BJ (cell line): ENCODE measurements around the gene CATSPERD. TPM values are rescaled to one million over a fixed set of nuclear protein-coding genes. Genes with fewer than 3 reads are reported as not detected.

Source experiments
- CTCF ChIA-PET: fragments of 350-600 bp; formaldehyde crosslinking; extraction: SDS; loops from one replicate; lab custom pipeline; 2021; ENCODE audit warnings: antibody characterized with exemption, inconsistent platforms; lab: Yijun Ruan, JAX
- POLR2A ChIA-PET: fragments of 300-600 bp; sonication (Branson Sonifier 250); formaldehyde crosslinking; extraction: SDS; loops from one replicate; lab custom pipeline; 2021; ENCODE audit warnings: antibody characterized with exemption; lab: Charles Lee
- DNase-seq: peaks from one replicate; pipeline ENCODE4 v3.0.0-alpha.2; 2011; ENCODE audit warnings: low read depth
- H3K27me3 ChIP-seq: 2 replicates; pipeline ENCODE4 v1.6.0; 2011; ENCODE audit warnings: low read length; ENCODE audit not compliant: control insufficient read depth, insufficient read depth
- H3K36me3 ChIP-seq: 2 replicates; pipeline ENCODE4 v1.5.1; 2011; ENCODE audit warnings: low read length; ENCODE audit not compliant: control insufficient read depth, insufficient read depth
- H3K4me3 ChIP-seq: 2 replicates; pipeline ENCODE4 v1.5.1; 2011; ENCODE audit warnings: low read depth, mild to moderate bottlenecking, control low read depth, low read length
- CTCF ChIP-seq: IDR thresholded peaks from 2 replicates; pipeline ENCODE4 v1.5.1; 2011; ENCODE audit warnings: low read depth, mild to moderate bottlenecking, control low read depth, inconsistent platforms, low read length, moderate library complexity; ENCODE audit not compliant: insufficient read depth
- polyA plus RNA-seq: library from polyadenylated mRNA; depleted of rRNA; stranded (reverse); fragments of >200 nt; gene quantifications from 2 replicates; pipeline ENCODE4 v1.2.3, GENCODE V29; 2011

CATSPERD gene
- polyA plus RNA-seq, 1 experiment, result not detected

GRCh38 chr19:5789886-5790558 is 69.6 kb downstream of the CATSPERD start:
- ChIA-PET POLR2A (interaction anchor here (0.6 kb wide), 1 partner anchor 70 kb away, joined by 4 read pairs; the partner anchor contains the start of genes CATSPERD and LONP1), CTCF (interaction anchor here (1.0 to 8.1 kb wide), 3 partner anchors 14 to 70 kb away, joined by 3 to 57 read pairs (median 3); partner anchors contain the start of genes LONP1 and NRTN)
- no peak for DNase-seq
- TF ChIP-seq CTCF, result no peak
- no peaks in the 10 kb centered on the region for H3K27me3 ChIP-seq
- H3K4me3 ChIP-seq, result peak overlapping the region; percentile 71
- H3K36me3 ChIP-seq, result peaks cover 32% of the 10 kb centered on the region

DNA sequence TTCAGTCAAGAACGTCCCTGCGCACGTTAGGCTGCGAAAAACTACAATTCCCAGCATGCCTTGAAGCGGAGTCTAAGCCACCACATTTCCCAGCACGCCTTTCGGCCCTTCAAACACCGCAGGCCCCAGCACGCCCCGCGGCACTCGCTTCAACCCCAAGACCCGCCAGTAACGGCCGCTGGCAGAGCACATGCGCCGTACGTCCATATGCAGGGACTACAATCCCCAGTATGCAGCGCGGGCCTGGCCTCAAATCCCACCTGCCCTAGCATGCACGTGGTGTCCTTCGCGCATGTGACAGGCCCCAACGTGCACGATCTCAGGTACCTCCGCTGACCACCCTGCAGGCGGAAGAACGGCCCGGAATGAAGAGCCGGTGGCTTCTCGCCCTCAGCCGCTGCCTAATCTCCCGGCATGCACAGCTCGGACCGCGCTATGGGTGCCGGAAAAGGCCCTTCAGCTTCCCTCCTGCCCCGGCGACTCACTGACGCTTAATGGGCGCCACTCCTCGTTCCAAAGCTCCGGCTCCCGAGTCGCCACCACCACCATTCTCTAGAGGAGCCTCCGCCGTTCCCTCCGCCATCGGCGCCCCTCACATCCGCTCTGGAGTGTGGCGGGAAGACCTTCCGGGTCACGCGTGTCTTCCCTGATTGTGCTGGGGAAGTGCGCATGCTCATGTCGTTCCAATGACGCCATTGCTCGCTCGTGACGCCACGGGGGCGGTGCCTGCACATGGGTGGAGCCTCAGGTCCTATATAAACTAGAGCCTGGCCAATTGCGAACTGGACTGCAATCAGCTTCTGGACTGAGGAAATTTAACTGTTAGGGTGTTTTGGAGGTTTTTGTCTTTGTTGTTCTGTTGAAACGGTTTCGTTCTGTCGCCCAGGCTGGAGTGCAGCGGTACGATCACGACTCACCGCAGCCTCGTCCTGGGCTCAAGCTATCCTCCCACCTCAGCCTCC is 70.4 kb downstream of the CATSPERD start, which contains the start of gene DUS3L:
Gene DUS3L, minus strand, starts transcription at position 605 of the 962 bp plus-strand sequence. Its CDS starts 22 bp downstream, at position 583.
- CTCF ChIA-PET, result interaction anchor here (0.9 to 8.1 kb wide), 6 partner anchors 9 to 103 kb away, joined by 3 to 57 read pairs (median 3); partner anchors contain the start of genes LONP1 and NRTN
- POLR2A ChIA-PET, result interaction anchor here (0.6 kb wide), 1 partner anchor 71 kb away, joined by 4 read pairs; the partner anchor contains the start of genes CATSPERD and LONP1
- DNase-seq, result peak; percentile 94
- Histone ChIP-seq H3K36me3 (peaks cover 29% of the 10 kb centered on the region), H3K4me3 (peak within 1 kb of the TSS; percentile 71), H3K27me3 (no peaks in the 10 kb centered on the region)
- no peak for TF ChIP-seq CTCF

DNA sequence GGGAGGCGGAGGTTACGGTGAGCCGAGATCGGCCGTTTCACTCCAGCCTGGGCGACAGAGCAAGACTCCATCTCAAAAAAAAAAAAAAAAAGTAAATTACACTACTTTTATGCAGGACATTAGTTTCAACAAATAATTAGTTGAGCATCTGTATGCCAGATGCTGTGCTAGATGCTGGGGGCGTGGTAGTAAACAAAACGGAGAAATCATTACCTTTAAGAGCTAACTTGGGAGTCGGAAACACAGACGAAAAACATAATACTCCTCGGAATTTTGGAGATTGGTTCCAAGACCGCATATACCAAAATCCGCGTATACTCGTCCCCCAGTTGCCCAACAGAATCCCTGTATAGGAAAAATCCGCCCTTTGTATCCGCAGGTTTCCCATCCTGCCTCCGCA is 71.8 kb downstream of the CATSPERD start:
- TF ChIP-seq CTCF, result no peak
- no peaks in the 10 kb centered on the region for H3K27me3 ChIP-seq
- ChIA-PET CTCF (interaction anchor here (0.9 to 8.1 kb wide), 5 partner anchors 11 to 105 kb away, joined by 3 to 57 read pairs (median 5); partner anchors contain the start of genes NRTN and RPL36), POLR2A (no interaction called here)
- no peak for DNase-seq
- H3K36me3 ChIP-seq, result peaks cover 18% of the 10 kb centered on the region
- no peak overlapping the region for H3K4me3 ChIP-seq

DNA sequence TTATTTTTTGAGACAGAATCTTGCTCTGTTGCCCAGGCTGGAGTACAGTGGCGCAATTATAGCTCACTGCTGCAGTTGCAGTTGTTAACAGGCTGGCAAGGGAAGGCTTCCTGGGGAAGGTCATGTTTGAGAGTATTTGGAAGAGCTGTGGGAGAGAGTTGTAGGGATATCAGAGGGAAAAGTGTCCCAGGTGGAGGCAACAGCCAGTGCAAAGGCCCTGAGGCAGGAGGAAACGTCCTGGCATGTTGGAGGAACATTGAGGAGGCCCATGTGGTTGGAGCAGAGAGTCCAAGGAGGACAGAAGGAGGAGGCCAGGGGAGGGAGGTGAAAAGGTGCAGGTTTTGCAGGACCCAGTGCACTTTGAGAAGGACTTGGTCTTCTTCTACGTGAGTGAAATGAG is 72.8 kb downstream of the CATSPERD start:
- TF ChIP-seq CTCF, result no peak
- POLR2A ChIA-PET, result no interaction called here
- H3K36me3 ChIP-seq, result peaks cover 12% of the 10 kb centered on the region
- CTCF ChIA-PET, result interaction anchor here (0.6 to 8.1 kb wide), 8 partner anchors 8 to 681 kb away, joined by 3 to 57 read pairs (median 4); partner anchors contain the start of genes NRTN and RPL36
- no peak overlapping the region for H3K4me3 ChIP-seq
- DNase-seq, result no peak
- H3K27me3 ChIP-seq, result no peaks in the 10 kb centered on the region
